ENCODE data around the gene P2RY2. TPM values are rescaled to one million over a fixed set of nuclear protein-coding genes. Genes with fewer than 3 reads are reported as not detected.

The P2RY2 gene
- total RNA-seq, 6 donors from 2014 or later: 7.8 to 15.0 (median 11.7) TPM

- WGBS, 2 donors: 87 to 88% methylated on average over 5 to 6 of the region's 6 CpGs
- no peak for ATAC-seq (ENCODE audit: low FRiP score in 2 of 2)
Measured at GRCh38 chr11:73239111-73239521, 21.0 kb downstream of the P2RY2 start.

GRCh38 chr11:73239571-73240189 is 21.6 kb downstream of the P2RY2 start:
- Histone ChIP-seq H3K9me3 (no peaks in the 10 kb centered on the region), H3K27ac (peak overlapping the region in 1 of 4 donors; percentile 21), H3K36me3 (peaks cover 0 to 4% (median 0%) of the 10 kb centered on the region in 4 donors), H3K4me1 (peaks cover 13 to 22% (median 20%) of the 10 kb centered on the region in 4 donors), H3K4me3 (no peak overlapping the region), H3K27me3 (no peaks in the 10 kb centered on the region)
- 85 to 90% methylated on average over 7 of the region's 7 CpGs for WGBS, 2 donors
- ATAC-seq (ENCODE audit: low FRiP score in 2 of 2): no peak
- no peak for DNase-seq
- TF ChIP-seq POLR2AphosphoS5 (IDR thresholded peaks at IDR 0.05) (no peak), POLR2A (IDR thresholded peaks at IDR 0.05) (no peak)

More at GRCh38 chr11:73239111-73239521, 21.0 kb downstream of the P2RY2 start:
- peaks cover 13 to 22% (median 20%) of the 10 kb centered on the region in 4 donors for H3K4me1 ChIP-seq
- peaks cover 0 to 8% (median 0%) of the 10 kb centered on the region in 4 donors for H3K36me3 ChIP-seq
- H3K4me3 ChIP-seq: no peak overlapping the region
- TF ChIP-seq POLR2A (IDR thresholded peaks at IDR 0.05) (no peak), POLR2AphosphoS5 (IDR thresholded peaks at IDR 0.05) (no peak), EP300 (IDR thresholded peaks at IDR 0.05) (no peak), CTCF (IDR thresholded peaks at IDR 0.05) (no peak)
- DNase-seq: no peak
- no peaks in the 10 kb centered on the region for H3K27me3 ChIP-seq
- no peak overlapping the region for H3K27ac ChIP-seq
- no peaks in the 10 kb centered on the region for H3K9me3 ChIP-seq

- WGBS, 2 donors: 53 to 55% methylated on average over 4 of the region's 4 CpGs
- Histone ChIP-seq H3K27me3 (no peaks in the 10 kb centered on the region), H3K36me3 (no peaks in the 10 kb centered on the region), H3K27ac (peak overlapping the region in 1 of 4 donors; percentile 21), H3K4me1 (peaks cover 13 to 22% (median 20%) of the 10 kb centered on the region in 4 donors), H3K4me3 (no peak overlapping the region), H3K9me3 (no peaks in the 10 kb centered on the region)
- DNase-seq: peak; percentile 30 to 62
- no peak for ATAC-seq (ENCODE audit: low FRiP score in 2 of 2)
- TF ChIP-seq POLR2A (IDR thresholded peaks at IDR 0.05): no peak
Measured at GRCh38 chr11:73240190-73240781, 22.2 kb downstream of the P2RY2 start.

GRCh38 chr11:73241300-73241699 is 23.2 kb downstream of the P2RY2 start:
- no peak for TF ChIP-seq POLR2AphosphoS5 (IDR thresholded peaks at IDR 0.05)
- TF ChIP-seq EP300 (IDR thresholded peaks at IDR 0.05): no peak
- TF ChIP-seq POLR2A (IDR thresholded peaks at IDR 0.05): no peak
- no peak for TF ChIP-seq CTCF (IDR thresholded peaks at IDR 0.05)
- WGBS, 2 donors: 86 to 95% methylated on average over 4 of the region's 4 CpGs
- H3K4me3 ChIP-seq: no peak overlapping the region
- no peaks in the 10 kb centered on the region for H3K36me3 ChIP-seq
- no peaks in the 10 kb centered on the region for H3K27me3 ChIP-seq
- ATAC-seq (ENCODE audit: low FRiP score in 2 of 2) (no peak), DNase-seq (no peak)
- H3K4me1 ChIP-seq: peaks cover 13 to 27% (median 20%) of the 10 kb centered on the region in 4 donors
- no peaks in the 10 kb centered on the region for H3K9me3 ChIP-seq
- H3K27ac ChIP-seq: no peak overlapping the region

- peak; percentile 78 to 81 for DNase-seq
- 27 to 33% methylated on average over 12 of the region's 12 CpGs for WGBS, 2 donors
- peak overlapping the region in 2 of 4 donors; percentile 26 to 31 for H3K4me3 ChIP-seq
- peaks cover 13 to 20% (median 20%) of the 10 kb centered on the region in 4 donors for H3K4me1 ChIP-seq
- peak overlapping the region in 1 of 4 donors; percentile 61 for H3K27ac ChIP-seq
- no peaks in the 10 kb centered on the region for H3K27me3 ChIP-seq
- peak; percentile 86 to 87 for ATAC-seq (ENCODE audit: low FRiP score in 2 of 2)
- H3K9me3 ChIP-seq: no peaks in the 10 kb centered on the region
- no peak for TF ChIP-seq EP300 (IDR thresholded peaks at IDR 0.05)
- peak; percentile 85 to 94 (median 88) for TF ChIP-seq CTCF (IDR thresholded peaks at IDR 0.05)
- no peaks in the 10 kb centered on the region for H3K36me3 ChIP-seq
Measured at GRCh38 chr11:73242251-73243092, 24.4 kb downstream of the P2RY2 start.
